ENCODE measurements around the gene PSTPIP1.

DNA sequence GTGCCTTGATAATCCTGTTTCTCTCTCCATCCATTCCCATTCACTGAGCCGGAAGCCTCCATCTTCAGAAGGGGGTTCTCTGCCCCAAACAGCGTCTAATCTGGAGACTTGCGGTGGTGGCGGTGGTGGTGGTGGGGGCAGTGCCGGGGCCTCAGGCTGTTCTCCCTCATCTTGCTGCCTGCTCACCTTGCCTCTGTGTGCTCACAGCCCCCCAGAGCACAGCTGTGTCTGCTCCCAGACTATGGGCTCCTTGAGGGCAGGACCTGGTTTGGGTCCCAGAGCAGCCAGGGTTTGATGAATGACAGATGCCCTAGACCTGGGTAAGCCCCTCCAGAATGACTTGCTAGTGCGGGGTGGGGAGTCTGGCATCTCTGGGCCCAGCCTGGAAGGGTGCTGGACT lies 430 bp upstream of the PSTPIP1 start:
- TF ChIP-seq, protein P1, sequence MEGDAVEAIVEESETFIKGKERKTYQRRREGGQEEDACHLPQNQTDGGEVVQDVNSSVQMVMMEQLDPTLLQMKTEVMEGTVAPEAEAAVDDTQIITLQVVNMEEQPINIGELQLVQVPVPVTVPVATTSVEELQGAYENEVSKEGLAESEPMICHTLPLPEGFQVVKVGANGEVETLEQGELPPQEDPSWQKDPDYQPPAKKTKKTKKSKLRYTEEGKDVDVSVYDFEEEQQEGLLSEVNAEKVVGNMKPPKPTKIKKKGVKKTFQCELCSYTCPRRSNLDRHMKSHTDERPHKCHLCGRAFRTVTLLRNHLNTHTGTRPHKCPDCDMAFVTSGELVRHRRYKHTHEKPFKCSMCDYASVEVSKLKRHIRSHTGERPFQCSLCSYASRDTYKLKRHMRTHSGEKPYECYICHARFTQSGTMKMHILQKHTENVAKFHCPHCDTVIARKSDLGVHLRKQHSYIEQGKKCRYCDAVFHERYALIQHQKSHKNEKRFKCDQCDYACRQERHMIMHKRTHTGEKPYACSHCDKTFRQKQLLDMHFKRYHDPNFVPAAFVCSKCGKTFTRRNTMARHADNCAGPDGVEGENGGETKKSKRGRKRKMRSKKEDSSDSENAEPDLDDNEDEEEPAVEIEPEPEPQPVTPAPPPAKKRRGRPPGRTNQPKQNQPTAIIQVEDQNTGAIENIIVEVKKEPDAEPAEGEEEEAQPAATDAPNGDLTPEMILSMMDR (IDR thresholded peaks at IDR 0.05): no peak
- TF ChIP-seq POLR2A (IDR thresholded peaks at IDR 0.05): no peak

Data from Peyer's patch (tissue), 4 donors.